Psoas muscle (tissue), 8 donors: ENCODE data around the gene SPINK14. TPM values are rescaled to one million over a fixed set of nuclear protein-coding genes. Genes with fewer than 3 reads are reported as not detected.

ENCODE experiments used
- ATAC-seq, 4 donors: fragments of 200-7000 bp; cut with Tn5 transposase; one replicate each; pipeline ENCODE4 v1.9.1; 2020; ENCODE audit warnings: moderate library complexity in 3 of 4, mild to moderate bottlenecking in 2 of 4
- DNase-seq, 2 donors: peaks; one replicate each; pipeline ENCODE4 v3.0.0-alpha.2; 2020
- H3K27ac ChIP-seq: fragments of 200-600 bp; one replicate; pipeline ENCODE4 v1.8.0; 2022
- H3K27me3 ChIP-seq, 3 donors: fragments of 200-600 bp in 1 of 3; one replicate each; pipeline versions ENCODE4 v1.6.1 to v1.8.0; 2013 to 2022; ENCODE audit warnings: low read length in 2 of 3, mild to moderate bottlenecking in 2 of 3, moderate library complexity in 1 of 3; ENCODE audit not compliant: insufficient read depth in 3 of 3
- H3K36me3 ChIP-seq, 2 donors: fragments of 200-600 bp in 1 of 2; one replicate each; pipeline versions ENCODE4 v1.6.1 to v1.8.0; 2013 to 2022; ENCODE audit warnings: low read depth in 1 of 2, mild to moderate bottlenecking in 1 of 2, moderate library complexity in 1 of 2; ENCODE audit not compliant: insufficient read depth in 1 of 2
- H3K4me1 ChIP-seq: fragments of 200-600 bp; one replicate; pipeline ENCODE4 v1.8.0; 2022
- H3K4me3 ChIP-seq: fragments of 200-600 bp; one replicate; pipeline ENCODE4 v1.8.0; 2022; ENCODE audit warnings: mild to moderate bottlenecking
- H3K9me3 ChIP-seq: fragments of 200-600 bp; one replicate; pipeline ENCODE4 v1.8.0; 2022
- WGBS, 3 donors: extraction: QIAGEN DNeasy Blood & Tissue Kit; methylation state at CpG; one replicate each; pipeline versions ENCODE4 v1.1.6 to v1.1.7; 2013; 5-methylcytosine and 5-hydroxymethylcytosine counted together
- intact Hi-C, 2 donors: fragments of 100-400 bp; cut with DNase I; formaldehyde crosslinking; loops; one replicate each; pipeline versions ENCODE4 v1.11.0 to v1.14.2; 2022
- polyA plus RNA-seq, 3 donors: library from polyadenylated mRNA; stranded (reverse); fragments of 200-250 nt; gene quantifications; one replicate each; pipeline ENCODE4 v1.2.3, GENCODE V29; 2013
- total RNA-seq, 4 donors: library from RNA; stranded (reverse); fragmentation: NEBNext Ultra II Directional in 2 of 4; extraction: Animal tissue kit (Norgen Biotek cat#: 25700) in 2 of 4; gene quantifications; one replicate each; pipeline versions ENCODE4 v1.2.1 to v1.2.4, GENCODE V29; 2021 to 2023
- TF ChIP-seq, protein P1 (sequence below): fragments of 200-600 bp; IDR thresholded peaks from one replicate; pipeline ENCODE4 v1.8.0; 2022; ENCODE audit warnings: antibody characterized with exemption
- donor health status: healthy with polysubstance abuse.
- donor health status: DM: no; HTN: no; CAD: no; lungs with moderate emphysema.
- donor health status: Bipolar disorder and iron deficiency.
- donor health status: healthy.
- donor health status: DM: yes; HTN: yes; CAD: no.
- donor health status: DM: no; HTN: no; CAD: no.
- donor health status: DM: no; HTN: no; CAD: no.
- donor health status: DM: yes; HTN: yes; CAD: no.

Gene SPINK14
- total and polyA plus RNA-seq, 7 donors = not detected

DNA sequence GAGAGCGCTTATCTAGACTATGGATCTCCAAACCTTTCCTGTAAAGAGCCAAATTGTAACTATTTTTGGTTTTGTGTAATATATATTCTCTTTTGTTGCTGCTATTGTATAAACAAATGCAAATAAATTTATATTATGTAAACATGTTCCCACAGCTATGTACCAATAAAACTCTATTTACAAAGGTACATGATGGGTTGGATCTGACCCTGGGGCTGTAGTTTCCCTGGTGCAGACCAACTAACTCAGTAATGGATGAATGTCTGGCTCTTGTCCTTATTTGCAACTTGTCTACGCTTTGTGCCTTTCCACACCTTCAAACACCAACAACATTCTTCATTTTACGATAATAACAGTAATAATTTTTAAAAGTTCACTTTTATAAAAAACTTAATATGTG, 27.5 kb upstream of the SPINK14 start:
- no peaks in the 10 kb centered on the region for H3K9me3 ChIP-seq
- 62 to 93% (median 93%) methylated on average over 3 of the region's 3 CpGs for WGBS, 3 donors
- TF ChIP-seq, protein P1, sequence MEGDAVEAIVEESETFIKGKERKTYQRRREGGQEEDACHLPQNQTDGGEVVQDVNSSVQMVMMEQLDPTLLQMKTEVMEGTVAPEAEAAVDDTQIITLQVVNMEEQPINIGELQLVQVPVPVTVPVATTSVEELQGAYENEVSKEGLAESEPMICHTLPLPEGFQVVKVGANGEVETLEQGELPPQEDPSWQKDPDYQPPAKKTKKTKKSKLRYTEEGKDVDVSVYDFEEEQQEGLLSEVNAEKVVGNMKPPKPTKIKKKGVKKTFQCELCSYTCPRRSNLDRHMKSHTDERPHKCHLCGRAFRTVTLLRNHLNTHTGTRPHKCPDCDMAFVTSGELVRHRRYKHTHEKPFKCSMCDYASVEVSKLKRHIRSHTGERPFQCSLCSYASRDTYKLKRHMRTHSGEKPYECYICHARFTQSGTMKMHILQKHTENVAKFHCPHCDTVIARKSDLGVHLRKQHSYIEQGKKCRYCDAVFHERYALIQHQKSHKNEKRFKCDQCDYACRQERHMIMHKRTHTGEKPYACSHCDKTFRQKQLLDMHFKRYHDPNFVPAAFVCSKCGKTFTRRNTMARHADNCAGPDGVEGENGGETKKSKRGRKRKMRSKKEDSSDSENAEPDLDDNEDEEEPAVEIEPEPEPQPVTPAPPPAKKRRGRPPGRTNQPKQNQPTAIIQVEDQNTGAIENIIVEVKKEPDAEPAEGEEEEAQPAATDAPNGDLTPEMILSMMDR = no peak
- no peaks in the 10 kb centered on the region for H3K27me3 ChIP-seq
- no peak overlapping the region for H3K4me3 ChIP-seq
- no peaks in the 10 kb centered on the region for H3K4me1 ChIP-seq
- intact Hi-C loops = no loop called here
- no peak overlapping the region for H3K27ac ChIP-seq
- ATAC-seq (no peak), DNase-seq (no peak)
- no peaks in the 10 kb centered on the region for H3K36me3 ChIP-seq

DNA sequence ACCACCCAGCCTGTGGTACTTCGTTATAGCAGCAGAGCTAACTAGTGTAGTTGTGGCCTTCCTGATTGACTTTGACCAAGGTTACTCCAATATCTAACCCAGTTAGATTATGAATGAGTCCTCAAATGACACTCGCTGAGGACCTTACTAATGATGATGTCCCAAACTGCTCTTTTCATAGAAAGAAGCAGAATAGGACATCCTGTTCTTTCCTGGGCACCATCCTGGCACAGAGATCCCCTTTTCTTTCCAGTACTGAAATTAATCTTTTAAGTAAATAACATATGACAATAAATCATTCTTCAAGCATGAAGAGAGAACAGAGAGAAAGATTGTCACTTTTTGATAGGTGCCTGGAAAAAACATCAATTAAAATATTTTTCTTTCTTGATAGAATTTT, 26.7 kb upstream of the SPINK14 start:
- 73 to 74% (median 74%) methylated on average over 2 of the region's 2 CpGs for WGBS, 3 donors
- Histone ChIP-seq H3K9me3 (no peaks in the 10 kb centered on the region), H3K4me3 (no peak overlapping the region), H3K27me3 (no peaks in the 10 kb centered on the region), H3K36me3 (no peaks in the 10 kb centered on the region), H3K4me1 (no peaks in the 10 kb centered on the region), H3K27ac (no peak overlapping the region)
- intact Hi-C loops = no loop called here
- no peak for ATAC-seq
- TF ChIP-seq, protein P1 = no peak
- DNase-seq = no peak

DNA sequence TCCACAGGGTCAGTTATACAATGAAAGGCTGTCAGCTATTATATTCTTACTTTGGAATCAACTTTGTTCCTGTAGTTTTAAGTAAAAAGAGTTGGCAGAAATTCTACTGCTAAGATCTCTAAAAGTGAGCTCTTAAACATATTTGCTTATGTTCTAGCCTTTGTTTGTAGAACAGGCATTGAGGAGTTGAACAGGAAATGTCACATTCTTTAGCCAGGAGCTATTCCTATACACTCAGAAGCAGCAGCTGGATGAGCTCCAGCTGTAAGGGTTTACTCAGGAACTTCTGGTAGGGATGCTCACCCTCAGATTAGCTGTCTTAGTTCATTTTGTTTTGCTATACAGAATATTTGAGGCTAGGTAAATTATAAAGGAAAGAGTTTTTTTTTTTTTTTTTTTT, 22.4 kb upstream of the SPINK14 start:
- TF ChIP-seq, protein P1 = no peak
- Histone ChIP-seq H3K36me3 (no peaks in the 10 kb centered on the region), H3K9me3 (no peaks in the 10 kb centered on the region), H3K4me1 (no peaks in the 10 kb centered on the region), H3K27me3 (no peaks in the 10 kb centered on the region), H3K27ac (no peak overlapping the region), H3K4me3 (no peak overlapping the region)
- ATAC-seq (no peak), DNase-seq (no peak)
- intact Hi-C loops = no loop called here

DNA sequence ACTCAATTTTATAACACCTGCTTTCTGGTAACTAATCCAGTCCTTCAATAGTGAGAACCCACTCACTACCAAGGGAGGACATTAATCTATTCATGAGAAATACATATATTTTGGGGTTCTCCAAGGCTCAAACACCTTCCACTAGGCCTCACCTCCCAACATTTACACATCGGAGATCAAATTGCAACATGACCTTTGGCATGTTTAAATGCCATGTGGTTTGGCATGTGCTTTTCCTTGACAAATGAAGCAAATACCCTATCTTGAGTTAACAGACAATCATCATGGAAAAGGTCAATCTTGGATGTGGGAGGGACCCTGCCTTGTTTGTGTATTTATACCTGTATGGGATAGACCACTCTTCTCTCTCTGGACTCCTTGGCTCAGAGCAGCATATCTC, 21.9 kb upstream of the SPINK14 start:
- Histone ChIP-seq H3K36me3 (no peaks in the 10 kb centered on the region), H3K4me1 (no peaks in the 10 kb centered on the region), H3K27ac (no peak overlapping the region), H3K9me3 (no peaks in the 10 kb centered on the region), H3K27me3 (no peaks in the 10 kb centered on the region), H3K4me3 (no peak overlapping the region)
- ATAC-seq (no peak), DNase-seq (no peak)
- 91 to 96% (median 94%) methylated on average over 1 of the region's 1 CpG for WGBS, 3 donors
- TF ChIP-seq, protein P1 = no peak
- intact Hi-C loops = no loop called here

DNA sequence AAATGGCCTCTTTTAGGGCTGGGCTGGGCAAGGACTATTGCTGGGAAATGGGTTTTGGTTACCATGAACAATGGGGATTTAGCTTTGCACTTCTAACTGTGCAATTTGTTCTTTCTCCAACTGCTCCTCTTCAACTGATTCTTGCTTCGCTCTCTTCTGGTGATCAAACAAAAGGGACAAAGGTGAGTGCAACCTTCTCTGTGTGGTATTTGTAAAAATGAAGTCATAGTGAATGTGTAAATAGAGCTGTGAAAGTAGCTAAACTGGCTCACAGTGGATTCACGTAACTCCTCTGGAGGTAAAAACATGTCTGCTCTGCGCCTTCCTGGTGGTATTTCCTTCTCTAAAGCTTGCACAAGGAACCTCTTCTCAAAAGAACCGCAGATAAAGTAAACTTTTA, 20.9 kb upstream of the SPINK14 start:
- Histone ChIP-seq H3K27ac (no peak overlapping the region), H3K36me3 (no peaks in the 10 kb centered on the region), H3K27me3 (no peaks in the 10 kb centered on the region), H3K9me3 (no peaks in the 10 kb centered on the region), H3K4me3 (no peak overlapping the region), H3K4me1 (no peaks in the 10 kb centered on the region)
- intact Hi-C loops = no loop called here
- 80 to 88% (median 86%) methylated on average over 4 of the region's 4 CpGs for WGBS, 3 donors
- TF ChIP-seq, protein P1 = no peak
- DNase-seq (no peak), ATAC-seq (no peak)
